NCI-H2196 treated with DMSO at 0.1 percent for 48 hours (cell line): ENCODE results near the gene MTOR.
A peak's percentile ranks its signal among the peaks of the same experiment; 100 is the strongest.
"Not testable (repeated sequence)": the region's sequence is repeated elsewhere in the genome, so short reads cannot be mapped to it uniquely, and the experiment has no call there.

Source experiments
- DNase-seq: peaks from one replicate; lab custom pipeline; 2025; ENCODE audit not compliant: unreplicated experiment; lab: John Stamatoyannopoulos, UW

The MTOR gene

DNA sequence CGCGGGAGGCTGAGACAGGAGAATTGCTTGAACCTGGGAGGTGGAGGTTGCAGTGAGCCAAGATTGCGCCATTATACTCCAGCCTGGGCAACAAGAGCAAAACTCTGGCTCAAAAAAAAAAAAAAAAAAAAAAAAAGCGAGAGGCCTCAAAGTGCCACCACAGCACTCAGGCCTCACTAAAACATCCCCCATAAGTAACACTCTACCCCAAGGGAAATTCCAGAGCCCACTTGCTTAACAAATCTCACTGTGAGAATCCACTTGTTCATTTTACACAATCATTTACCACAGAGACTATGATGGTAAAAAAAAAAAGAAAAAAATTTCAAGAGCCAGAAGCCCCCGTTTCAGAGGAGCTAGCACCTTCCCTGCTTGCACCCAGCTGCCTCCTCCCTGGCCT, 136.4 kb downstream of the MTOR start:
- DNase-seq = no peak

DNA sequence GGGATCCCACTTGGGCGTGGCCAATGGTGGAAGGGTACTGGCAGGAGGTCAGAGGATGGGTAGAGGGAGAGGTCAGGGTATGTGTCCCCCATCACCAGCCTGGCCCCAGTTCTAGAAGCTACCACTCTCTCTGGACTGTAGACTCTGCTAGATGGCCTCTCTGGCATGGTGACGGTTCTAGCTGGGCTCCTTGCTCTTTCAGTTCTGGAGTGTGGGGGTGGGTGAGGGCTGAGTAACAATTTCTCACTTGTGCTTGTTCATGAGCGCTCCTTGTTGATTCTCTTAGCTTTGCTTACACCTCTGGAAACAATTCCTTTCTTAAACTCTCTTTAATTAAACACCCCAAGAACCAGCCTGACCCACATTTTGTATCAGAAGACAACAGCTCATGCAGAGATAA, 137.4 kb downstream of the MTOR start:
- no peak for DNase-seq

DNA sequence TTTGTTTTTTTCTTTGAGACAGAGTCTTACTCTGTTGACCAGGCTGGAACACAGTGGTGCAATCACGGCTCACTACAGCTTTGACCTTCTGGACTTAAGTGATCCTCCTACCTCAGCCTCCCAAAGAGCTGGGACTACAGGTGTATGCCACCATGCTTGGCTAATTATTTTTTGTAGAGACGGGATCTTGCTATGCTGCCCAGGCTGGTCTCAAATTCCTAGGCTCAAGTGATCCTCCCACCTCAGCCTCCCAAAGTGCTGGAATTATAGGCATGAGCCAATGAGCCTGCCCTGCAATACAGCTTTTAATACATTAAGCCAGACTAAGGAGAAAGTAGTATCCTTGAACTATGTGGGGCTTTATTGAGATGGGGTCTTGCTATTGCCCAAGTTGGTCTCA, 146.0 kb downstream of the MTOR start:
- DNase-seq = no peak

DNA sequence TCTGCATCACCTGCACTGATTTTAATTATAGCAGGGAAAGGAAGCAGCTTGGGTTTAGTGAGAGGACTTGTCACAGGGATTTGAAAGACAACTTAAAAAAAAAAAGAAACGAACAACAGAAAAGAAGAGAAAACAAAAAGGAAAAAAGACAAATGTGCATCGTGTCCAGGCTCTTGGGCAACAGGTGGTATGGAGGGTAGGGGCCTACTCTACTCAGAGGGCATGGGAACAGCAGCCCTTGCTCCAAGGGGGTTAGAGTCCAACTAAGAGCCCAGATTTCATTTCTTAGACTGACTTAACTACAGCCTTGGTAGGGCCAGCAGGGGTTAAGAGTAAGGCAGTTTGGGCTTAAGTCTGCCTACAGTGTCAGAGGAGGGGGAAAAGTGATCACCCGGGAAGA, 147.4 kb downstream of the MTOR start:
- no peak for DNase-seq

DNA sequence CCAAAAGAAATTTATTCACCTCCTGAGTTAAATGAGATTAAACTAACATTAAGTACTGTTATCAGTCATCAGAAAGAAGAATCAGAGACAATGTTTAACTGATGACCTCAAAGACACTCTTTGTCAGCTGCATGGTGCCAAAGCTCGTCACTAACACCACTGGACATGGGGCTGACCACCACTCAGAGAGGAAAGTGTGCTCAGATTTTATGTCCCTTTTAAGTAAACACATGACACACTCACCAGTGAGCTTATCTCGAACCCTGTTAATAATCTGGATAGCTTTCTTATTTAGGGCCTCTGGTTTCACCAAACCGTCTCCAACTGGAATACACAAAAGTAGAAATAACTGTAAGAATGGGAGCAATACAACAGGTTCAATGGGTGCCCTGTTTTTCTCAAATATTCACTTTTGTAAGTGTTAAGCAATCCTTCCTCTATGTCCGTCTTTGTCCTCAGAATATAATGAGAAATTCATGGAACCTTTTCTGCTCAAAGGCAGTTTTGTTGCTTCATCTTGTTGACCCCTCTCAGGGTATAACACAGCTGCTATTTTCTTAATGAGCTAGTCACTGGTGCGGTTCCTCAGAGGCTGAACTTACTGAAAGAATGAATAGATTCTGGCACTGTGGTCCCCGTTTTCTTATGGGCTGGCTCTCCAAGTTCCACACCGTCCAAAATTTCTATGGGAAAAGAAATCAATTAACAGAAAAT, 153.1 kb downstream of the MTOR start:
- no peak for DNase-seq

DNA sequence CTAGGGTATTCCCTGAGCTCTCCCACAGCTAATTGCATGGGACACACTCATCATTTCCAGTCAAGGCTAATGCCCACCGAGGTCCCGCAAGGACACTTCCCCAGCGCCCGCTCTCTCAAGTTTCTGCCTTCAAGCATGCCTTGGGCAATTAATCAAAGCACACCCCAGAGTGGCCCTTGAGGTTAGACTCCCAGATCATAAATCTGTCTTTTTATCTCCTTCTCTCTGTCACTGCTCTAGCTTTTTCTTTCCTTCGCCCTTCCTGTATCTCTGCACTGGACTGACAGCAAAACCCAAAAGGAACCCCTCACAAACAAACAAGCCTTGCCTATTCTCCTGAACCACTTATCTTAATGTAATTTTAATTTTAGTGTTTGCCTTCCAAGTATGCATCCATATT, 154.8 kb downstream of the MTOR start:
- DNase-seq = no peak

DNA sequence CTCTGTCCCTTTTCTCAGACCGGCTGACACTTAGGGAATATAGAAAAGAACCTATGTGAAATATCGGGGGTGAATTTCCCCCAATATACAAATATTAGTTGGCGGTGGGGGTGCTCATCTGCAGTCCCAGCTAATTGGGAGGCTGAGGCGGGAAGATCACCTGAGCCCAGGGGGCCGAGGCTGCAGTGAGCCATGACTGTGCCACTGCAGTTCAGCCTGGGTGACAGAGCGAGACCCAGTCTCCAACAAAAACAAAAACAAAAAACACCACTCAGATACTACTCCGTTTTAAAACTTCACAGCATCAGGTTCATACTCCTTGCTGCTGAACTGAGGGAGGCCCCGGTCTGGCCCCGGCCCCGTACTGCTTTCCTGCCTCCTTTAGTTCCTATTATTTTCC, 156.8 kb downstream of the MTOR start:
- no peak for DNase-seq

DNA sequence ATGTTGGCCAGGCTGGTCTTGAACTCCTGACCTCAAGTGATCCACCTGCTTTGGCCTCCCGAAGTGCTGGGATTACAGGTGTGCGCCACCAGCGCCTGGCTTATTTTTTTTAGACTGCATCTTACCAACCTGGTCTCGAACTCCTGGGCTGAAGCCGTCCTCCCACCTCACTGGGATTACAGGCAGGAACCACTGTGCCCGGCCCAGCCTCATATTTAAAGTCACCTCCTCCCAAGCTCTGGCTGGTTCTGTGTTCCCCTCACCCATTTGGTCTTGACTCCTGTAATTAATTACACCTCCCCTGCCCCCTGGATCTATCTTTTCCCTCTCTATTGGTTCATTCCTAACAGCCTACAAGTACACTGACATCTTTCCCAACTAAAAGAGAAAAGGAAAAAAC, 161.0 kb downstream of the MTOR start:
- DNase-seq = no peak

DNA sequence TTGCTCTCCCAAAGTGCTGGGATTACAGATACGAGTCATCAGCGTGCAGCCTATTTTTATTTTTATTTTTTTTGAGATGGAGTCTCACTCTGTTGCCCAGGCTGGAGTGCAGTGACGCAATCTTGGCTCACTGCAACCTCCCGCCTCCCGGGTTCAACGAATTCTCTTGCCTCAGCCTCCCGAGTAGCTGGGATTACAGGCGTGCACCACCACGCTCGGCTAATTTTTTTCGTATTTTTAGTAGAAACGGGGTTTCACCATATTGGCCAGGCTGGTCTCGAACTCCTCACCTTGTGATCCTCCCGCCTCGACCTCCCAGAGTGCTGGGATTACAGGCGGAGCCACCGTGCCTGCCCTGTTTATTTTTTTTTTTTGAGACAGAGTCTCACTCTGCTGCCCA, 161.5 kb downstream of the MTOR start:
- not testable (repeated sequence) for DNase-seq

DNA sequence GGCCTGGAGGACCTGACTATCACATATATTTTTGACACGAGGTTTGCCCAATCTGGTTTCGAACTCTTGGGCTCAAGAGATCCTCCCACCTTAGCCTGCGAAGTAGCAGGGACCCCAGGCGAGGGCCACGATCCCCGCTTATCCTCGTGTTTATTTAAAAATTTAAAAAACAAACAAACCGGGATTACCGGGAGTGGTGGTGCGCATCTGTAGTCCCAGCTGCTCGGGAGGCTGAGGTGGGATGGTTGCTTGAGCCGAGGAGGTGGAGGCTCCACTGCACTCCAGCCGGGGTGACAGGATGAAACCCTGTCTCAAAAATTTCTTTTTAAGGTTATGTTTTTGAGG, 162.2 kb downstream of the MTOR start:
- DNase-seq = no peak

DNA sequence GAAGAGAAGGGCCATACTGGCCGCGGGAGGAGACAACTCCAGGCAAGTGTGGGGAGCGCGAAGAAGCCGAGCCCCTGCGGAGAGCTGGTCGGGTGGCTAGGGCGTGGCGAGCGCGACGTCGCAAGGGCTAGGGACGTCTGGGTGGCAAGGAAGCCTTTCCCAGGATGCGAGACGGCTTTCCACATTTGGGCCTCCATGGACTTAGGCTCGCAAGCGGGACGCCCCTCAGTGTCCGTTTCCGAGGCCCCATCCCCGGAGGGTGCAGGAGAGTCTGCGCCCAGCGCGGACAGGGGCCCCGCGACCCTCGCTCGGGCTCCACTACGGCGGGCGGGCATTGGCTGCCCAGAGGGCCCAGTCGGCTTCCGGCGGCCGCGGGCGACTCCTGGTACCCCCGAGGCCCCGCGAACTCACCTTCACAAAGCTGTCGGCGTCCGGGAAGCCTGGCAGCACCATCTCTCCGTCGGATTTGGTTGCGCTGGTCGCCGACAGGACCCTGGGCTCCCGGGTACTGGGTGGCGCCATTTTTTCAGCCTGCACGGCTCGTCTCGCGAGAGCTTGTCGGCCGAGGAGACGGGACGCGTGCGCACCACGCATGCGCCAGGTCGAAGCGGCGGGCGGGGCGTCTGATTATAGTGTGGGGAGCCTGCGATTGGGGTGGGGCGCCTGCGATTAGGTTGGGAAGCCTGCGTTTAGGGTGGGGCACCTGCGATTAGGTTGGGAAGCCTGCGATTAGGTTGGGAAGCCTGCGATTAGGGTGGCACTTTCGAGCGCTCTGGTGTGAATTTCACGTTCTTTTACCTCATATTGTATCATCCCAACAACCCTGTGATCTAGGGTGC, 162.8 kb downstream of the MTOR start, which contains the start of gene EXOSC10:
Gene EXOSC10 (minus strand): TSS at position 560 of the 839 bp plus-strand sequence. CDS start 38 bp downstream, at position 522.
- peak; percentile 63 for DNase-seq

DNA sequence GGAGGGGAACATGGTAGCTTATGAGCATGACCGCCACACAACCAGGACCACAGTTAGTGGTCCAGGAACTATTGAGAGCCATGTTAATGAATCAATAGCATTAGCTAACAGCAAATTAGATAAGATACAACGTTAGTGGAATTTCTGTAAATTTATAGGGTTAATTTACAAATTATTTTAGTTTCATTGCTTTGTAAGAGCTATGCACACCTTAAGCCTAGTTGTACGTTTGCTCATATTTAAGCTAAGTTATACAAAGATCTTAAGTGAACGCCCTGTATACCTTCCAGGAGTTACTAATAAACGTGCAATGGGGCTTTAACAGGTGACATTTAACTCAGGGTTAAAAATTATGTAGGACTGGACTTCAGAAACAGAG, 163.4 kb downstream of the MTOR start:
- no peak for DNase-seq

DNA sequence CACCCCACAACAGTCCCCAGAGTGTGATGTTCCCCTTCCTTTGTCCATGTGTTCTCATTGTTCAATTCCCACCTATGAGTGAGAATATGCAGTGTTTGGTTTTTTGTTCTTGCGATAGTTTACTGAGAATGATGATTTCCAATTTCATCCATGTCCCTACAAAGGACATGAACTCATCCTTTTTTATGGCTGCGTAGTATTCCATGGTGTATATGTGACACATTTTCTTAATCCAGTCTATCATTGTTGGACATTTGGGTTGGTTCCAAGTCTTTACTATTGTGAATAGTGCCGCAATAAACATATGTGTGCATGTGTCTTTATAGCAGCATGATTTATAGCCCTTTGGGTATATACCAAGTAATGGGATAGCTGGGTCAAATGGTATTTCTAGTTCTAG, 178.6 kb downstream of the MTOR start:
- not testable (repeated sequence) for DNase-seq

DNA sequence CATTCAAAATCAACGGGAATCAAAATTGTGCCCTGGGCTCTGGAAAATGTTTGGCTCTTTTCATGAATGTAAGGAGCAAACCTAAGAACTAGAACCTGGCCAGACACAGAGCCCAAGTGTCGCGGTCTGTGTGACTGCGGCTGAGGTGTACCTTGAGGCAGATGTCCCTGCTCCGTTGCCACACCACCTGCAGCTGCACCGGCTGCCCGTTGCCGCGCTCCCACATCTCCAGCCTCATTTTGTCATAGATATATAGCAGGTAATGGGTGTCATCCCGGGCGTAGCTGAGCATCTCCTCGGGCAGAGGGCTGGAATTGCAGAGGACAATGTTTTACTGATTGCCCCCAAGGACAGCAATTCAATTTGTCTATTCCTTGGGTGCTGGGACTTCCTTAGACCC, 181.4 kb downstream of the MTOR start:
- no peak for DNase-seq

DNA sequence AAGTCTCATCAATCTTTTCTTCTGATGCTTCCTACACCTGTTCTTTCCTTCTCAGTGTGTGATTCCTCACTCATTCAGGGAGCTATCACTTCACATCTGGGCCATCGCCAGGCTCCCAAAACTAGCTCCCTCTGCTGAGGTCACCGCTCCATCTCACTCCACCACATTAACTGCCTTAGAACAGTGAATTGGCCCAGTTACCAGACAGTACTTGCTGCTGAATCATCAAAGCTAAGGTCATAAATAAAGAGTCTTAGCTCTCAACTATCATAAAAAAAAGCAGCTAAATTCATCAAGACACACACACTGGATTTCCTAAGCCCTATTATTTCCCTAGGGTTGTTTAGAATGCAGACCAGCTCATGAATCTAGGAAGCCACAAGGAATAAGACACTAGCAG, 183.7 kb downstream of the MTOR start:
- DNase-seq = no peak

DNA sequence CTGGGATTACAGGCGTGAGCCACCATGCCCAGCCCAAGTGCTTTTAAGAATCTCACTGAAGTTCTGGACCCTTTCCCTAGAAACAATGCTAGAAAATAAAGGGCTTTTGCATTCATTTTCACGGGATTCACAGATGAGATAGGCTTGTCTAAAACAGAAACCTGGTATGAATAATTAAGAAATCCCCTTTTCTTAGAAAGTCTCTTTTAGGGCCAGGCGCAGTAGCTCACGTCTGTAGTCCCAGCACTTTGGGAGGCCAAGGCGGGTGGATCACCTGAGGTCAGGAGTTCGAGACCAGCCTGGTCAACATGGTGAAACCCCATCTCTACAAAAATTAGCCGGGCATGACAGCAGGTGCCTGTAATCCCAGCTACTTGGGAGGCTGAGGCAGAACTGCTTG, 189.0 kb downstream of the MTOR start:
- DNase-seq = not testable (repeated sequence)

DNA sequence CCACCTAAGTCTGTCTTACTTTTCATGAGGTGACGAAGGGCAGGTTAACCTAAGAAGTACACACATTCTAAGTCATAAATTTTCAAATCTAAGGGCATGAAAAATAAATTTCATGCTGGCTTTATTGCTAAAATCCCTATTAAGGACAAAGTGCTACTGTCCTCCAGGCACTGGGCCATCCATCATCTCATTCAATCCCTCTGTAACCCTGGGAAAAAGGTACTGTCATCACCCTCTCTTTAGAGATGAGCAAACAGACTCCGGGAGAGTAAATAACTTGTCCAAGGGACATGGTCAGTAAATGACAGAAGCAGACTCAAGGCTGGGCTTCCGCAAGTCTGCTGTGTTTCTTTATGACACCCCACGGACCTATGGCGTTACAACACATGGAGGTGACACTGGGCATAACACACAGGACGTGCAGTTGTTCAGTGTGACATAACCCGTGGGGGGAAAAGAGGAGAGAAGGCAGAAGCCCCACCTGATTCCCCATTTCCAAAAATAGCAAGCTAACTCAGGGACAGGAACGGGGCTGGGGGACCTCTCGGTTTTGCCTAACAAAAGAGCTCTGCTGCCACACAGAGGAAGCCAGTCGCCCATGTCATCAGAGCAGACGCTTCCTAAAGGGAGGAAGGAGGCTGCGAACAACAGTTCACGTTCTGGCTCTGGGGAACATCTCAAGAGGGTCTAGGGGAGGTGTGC, 190.0 kb downstream of the MTOR start:
- no peak for DNase-seq

DNA sequence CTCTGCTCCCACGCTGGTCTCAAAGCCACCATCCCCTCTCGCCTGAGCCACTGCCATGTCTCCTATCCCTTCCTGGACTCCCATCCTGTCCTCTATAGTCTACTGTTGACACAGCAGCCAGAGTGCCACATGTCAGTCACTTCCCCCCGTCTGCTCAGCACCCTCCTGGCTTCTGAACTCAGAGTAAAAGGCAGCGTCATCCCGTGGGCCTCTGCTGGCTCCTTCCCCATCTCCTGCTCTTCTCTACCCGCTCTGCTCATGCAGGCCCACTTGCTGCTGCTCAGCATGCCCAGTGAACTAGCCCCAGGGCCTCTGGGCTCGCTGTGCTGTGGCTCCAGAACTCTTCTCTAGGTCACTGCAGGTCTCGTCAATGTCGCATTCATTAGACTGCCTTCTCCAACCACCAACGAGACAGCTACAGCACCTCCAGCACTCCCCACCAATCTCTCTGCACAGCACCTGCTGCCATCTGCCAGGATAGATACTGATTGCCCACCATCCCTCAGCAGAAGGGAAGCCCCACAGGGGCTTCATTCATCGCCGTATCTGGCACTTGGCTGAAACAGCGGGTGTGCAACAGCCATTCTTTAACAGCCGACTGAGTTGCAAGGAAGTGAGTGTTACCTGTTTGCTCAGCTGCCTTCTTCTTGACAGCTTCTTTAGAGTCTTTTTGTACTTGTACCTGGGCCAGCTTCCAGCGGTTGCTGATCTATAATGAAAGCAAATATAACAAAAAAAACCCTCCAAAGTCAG, 190.7 kb downstream of the MTOR start:
- DNase-seq = peak; percentile 23

DNA sequence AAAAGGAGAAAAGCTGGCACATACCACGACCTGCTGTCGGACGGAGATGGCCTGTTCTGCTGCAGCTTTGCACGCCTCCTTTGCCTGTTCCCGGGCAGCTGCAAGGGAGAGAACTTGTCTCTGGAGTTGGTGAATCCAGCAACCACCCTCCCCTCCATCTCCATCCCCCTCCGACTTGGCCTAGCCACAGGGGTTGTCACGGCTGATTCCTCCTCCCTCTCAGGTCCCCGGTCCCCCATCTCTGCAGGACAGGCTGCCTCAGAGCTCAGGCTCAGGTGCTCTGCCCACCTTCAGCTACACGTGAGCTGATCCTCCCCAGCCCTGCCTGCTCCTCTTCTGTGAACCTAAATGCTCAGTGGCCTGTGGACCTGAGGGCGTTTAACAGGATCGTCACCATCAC, 191.5 kb downstream of the MTOR start:
- DNase-seq = no peak

DNA sequence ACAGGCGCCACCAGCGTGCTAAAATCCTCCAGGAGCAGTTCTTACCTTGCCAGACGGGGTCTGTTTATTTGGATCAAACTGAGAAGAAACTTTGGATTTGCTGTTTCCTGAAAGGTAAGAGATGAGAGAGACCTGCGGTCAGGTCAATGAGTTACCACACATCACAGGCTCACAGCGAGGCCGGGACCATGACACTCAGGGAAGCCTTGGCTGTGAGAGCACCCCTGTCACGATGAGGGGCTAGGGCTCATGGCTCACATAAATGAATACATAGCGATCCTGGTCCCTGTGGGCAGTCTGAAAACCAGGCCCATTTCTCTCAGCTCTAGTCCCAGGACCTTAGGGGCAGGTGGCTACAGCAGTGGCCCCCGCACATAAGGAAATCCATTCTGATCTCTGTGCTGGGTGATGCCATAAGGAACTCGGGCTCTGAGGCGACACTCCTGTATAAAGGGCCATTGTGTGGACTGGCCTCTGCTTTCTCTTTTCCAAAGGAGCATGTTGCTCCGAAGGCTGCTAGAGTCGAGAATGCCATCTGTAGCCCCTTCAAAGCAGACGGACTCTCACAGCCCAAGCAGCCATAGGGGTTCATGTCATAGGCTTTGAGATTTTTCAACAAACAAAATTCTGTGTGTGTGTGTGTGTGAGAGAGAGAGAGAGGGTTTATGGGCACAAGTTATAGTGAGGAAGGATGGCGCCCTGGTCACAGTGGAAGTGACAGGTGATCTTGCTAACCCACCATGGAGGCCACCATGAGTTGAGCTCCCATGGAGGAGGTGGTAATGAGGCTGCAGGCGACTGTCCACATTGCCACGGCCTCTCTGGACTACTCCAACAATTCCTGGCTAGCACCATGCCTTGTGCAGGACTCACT, 193.5 kb downstream of the MTOR start:
- no peak for DNase-seq
